GM12873 (cell line): ENCODE results near the gene E2F7.
A peak's percentile ranks its signal among the peaks of the same experiment; 100 is the strongest.

Experiments
- TF ChIP-seq, protein P1 (sequence below): IDR thresholded peaks from 2 replicates; pipeline ENCODE4 v1.5.1; 2012; ENCODE audit warnings: low read depth, mild to moderate bottlenecking, moderate library complexity, low read length, control low read depth; ENCODE audit not compliant: insufficient read depth; ENCODE audit errors: missing control alignments

Gene E2F7

DNA sequence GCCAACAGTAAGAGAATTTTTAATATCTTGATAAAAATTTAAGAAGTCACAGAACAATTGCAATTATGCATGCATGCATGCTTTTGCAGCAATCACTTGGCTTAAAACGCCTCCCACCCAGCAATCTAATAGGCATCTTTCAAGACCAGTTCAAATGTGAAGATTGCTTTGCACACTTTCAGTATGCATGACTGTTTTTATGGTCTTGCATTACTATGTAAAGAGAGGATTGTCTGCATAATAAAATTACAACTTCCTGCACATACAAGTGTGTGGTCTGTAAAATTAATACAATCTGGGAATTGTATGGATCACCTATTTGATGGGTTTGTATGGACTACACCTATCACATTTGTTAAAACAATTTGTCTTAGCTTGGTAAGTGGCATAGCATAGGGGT, 48.8 kb downstream of the E2F7 start:
- TF ChIP-seq, protein P1, sequence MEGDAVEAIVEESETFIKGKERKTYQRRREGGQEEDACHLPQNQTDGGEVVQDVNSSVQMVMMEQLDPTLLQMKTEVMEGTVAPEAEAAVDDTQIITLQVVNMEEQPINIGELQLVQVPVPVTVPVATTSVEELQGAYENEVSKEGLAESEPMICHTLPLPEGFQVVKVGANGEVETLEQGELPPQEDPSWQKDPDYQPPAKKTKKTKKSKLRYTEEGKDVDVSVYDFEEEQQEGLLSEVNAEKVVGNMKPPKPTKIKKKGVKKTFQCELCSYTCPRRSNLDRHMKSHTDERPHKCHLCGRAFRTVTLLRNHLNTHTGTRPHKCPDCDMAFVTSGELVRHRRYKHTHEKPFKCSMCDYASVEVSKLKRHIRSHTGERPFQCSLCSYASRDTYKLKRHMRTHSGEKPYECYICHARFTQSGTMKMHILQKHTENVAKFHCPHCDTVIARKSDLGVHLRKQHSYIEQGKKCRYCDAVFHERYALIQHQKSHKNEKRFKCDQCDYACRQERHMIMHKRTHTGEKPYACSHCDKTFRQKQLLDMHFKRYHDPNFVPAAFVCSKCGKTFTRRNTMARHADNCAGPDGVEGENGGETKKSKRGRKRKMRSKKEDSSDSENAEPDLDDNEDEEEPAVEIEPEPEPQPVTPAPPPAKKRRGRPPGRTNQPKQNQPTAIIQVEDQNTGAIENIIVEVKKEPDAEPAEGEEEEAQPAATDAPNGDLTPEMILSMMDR = no peak

- TF ChIP-seq, protein P1 = no peak
Measured at GRCh38 chr12:77013091-77013490, 52.3 kb downstream of the E2F7 start.

DNA sequence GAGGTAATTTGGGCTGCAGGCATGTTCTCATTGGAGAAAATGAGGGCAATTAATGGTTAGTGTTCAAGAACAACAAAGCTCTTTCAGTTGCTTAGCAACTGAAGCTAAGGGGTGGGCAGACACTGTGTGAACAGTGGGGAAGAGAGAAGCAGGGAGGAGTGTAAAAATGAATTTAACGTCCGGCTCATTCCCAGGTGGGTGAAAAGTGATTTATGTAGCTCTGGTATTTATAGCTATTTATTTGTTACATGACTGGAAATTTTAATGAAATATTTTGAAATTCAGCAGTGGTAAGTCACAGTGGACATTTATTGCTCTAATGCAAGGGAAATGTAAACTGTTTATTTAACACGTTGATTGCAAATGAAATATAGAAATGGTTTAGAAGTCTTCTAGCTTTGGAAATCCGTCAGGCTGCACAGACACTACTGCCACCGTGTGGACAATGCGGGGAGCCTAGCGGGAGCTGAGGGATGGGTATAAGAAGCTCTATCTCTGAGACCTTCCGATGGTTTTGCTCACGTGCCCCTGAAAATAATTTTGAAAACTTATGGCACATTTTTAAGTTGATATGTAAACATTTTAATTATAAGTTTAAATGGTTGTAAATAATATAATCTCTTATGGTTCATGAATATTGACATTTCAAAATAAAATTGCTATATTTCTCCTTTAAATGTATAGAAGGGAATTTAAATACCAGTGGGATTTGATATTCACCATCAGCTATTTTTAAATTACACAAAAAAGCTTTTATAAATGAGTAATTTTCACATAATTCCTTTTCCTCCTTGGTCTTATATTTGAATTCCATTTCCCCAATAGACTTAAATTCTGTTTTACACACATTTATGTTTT, 54.4 kb downstream of the E2F7 start:
- TF ChIP-seq, protein P1 = peak; percentile 90

DNA sequence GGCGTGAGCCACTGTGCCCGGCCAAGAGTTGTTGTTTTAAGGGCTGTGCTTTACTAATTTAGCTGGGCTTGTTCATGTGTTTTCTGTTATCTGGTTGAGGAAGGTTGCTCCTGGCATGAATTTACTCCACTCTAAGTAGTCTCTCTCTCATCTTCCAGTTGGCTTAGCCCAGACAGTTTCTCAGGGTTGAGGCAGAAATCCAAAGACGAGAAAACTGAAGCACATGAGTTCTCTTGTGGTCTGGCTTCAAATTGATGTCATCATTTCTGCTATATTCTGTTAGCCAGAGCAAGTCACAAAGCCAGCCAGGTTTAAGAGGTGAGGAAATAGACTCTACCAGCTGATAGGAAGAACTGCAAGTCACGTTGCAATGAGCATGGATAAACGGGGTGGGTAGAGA, 57.9 kb downstream of the E2F7 start:
- TF ChIP-seq, protein P1 = no peak

DNA sequence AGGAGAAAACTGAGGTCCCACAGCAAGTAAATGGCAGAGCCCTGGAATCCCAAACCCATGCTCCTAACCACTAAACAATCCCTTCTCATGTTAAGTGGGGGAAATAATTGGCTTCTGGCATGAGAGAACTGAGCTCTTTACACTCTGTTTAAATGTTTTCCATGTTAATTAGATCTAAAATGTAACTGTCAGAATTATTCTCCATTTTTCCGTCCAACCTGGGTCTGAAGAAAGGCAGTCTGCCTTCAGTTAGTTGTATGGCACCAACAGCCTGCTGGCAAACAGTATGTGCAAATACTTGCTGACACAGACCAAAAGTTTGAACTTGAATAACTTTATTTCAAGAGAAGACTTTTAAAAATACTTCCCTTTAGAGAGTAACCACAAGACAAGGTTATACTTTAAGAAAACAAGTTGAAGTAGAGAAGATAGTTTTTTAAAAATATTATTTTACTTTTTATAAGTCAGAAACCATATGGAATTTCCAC, 59.7 kb downstream of the E2F7 start:
- TF ChIP-seq, protein P1 = no peak

DNA sequence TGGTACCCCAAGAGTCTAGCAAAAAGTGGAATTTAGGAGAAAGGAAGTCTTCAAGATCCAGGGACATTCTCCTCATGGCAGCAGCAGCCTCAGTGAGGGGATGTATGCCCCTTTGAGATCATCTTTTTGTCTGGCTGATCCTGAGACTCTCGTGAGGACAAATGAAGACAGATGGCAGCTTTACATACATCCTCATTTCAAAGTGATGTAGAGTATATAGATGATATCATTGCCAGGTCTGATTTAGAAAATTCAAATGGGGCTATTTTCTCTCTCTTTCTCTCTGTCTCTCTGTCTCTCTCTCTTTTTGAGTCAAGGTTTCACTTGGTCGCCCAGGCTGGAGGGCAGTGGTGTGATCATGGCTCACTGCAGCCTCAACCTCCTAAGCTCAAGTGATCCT, 61.5 kb downstream of the E2F7 start:
- TF ChIP-seq, protein P1 = no peak

GRCh38 chr12:77003246-77003645, 62.1 kb downstream of the E2F7 start:
- TF ChIP-seq, protein P1 = no peak
